PC-9 (cell line): ENCODE data around the gene DOCK3.

Experiments
- EZH2 ChIP-seq: fragments of 200-600 bp; sonication (generic); IDR thresholded peaks from 2 replicates; pipeline ENCODE4 v1.8.0; 2017; ENCODE audit warnings: antibody characterized with exemption, low read depth
- TF ChIP-seq, protein P1 (sequence below): fragments of 200-600 bp; sonication (generic); conservative IDR thresholded peaks from 2 replicates; pipeline ENCODE4 v1.6.1; 2017; ENCODE audit warnings: mixed run types, antibody characterized with exemption, mild to moderate bottlenecking, moderate library complexity

DNA sequence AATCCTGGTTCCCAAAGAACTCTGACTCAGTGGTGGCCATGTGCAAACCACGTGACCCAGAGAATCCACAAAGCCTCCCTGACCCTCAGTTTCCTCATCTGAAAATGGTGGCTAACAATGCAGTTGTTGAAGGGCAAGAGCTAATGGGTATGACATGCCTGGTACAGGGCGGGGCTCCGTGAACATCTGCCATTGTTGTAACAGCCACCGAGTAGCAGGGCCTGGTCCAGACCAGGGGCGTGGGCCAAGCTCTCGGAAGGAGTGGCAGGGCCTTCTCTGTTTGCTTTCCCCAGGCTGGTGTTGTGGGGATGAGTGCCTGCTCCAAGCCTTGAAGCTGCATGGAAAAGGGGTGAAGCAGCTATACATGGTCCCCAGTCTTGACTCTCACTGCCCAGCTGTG, 44.3 kb upstream of the DOCK3 start:
- TF ChIP-seq, protein P1, sequence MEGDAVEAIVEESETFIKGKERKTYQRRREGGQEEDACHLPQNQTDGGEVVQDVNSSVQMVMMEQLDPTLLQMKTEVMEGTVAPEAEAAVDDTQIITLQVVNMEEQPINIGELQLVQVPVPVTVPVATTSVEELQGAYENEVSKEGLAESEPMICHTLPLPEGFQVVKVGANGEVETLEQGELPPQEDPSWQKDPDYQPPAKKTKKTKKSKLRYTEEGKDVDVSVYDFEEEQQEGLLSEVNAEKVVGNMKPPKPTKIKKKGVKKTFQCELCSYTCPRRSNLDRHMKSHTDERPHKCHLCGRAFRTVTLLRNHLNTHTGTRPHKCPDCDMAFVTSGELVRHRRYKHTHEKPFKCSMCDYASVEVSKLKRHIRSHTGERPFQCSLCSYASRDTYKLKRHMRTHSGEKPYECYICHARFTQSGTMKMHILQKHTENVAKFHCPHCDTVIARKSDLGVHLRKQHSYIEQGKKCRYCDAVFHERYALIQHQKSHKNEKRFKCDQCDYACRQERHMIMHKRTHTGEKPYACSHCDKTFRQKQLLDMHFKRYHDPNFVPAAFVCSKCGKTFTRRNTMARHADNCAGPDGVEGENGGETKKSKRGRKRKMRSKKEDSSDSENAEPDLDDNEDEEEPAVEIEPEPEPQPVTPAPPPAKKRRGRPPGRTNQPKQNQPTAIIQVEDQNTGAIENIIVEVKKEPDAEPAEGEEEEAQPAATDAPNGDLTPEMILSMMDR = no peak
- no peak for TF ChIP-seq EZH2
